CD14-positive monocyte (primary cell): ENCODE measurements around the gene SSR2. TPM values are rescaled to one million over a fixed set of nuclear protein-coding genes. Genes with fewer than 3 reads are reported as not detected.
A peak's percentile ranks its signal among the peaks of the same experiment; 100 is the strongest.

Experiments
- DNase-seq, 3 donors: peaks; one replicate each; pipeline ENCODE4 v3.0.0-alpha.2; 2011 to 2022
- H2AFZ ChIP-seq: 2 replicates; pipeline ENCODE4 v1.6.0; 2012; ENCODE audit warnings: mild to moderate bottlenecking, low read depth, low read length, inconsistent platforms; ENCODE audit not compliant: insufficient read depth, poor library complexity, severe bottlenecking
- H3K27ac ChIP-seq, 2 donors: 1 replicate in 1 of 2; 2 replicates in 1 of 2; pipeline ENCODE4 v1.5.1; 2012 to 2013; ENCODE audit warnings: low read length in 2 of 2, control low read depth in 1 of 2, inconsistent platforms in 1 of 2, low read depth in 1 of 2, mild to moderate bottlenecking in 1 of 2
- H3K27me3 ChIP-seq, 2 donors: one replicate each; pipeline versions ENCODE4 v1.6.0 to v1.6.1; 2011 to 2013; ENCODE audit warnings: low read length in 2 of 2; ENCODE audit not compliant: control insufficient read depth in 2 of 2, insufficient read depth in 2 of 2
- H3K36me3 ChIP-seq, 2 donors: replicated peaks in 1 of 2; 1 replicate in 1 of 2; 2 replicates in 1 of 2; pipeline versions ENCODE4 v1.5.1 to v1.6.1; 2012 to 2013; ENCODE audit warnings: low read length in 2 of 2, control low read depth in 1 of 2, inconsistent platforms in 1 of 2, mild to moderate bottlenecking in 1 of 2; ENCODE audit not compliant: insufficient read depth in 2 of 2, control insufficient read depth in 1 of 2
- H3K4me1 ChIP-seq, 2 donors: 1 replicate in 1 of 2; 2 replicates in 1 of 2; pipeline versions ENCODE4 v1.5.1 to v1.6.1; 2012 to 2013; ENCODE audit warnings: low read length in 2 of 2, control low read depth in 1 of 2, inconsistent platforms in 1 of 2, mild to moderate bottlenecking in 1 of 2, moderate library complexity in 1 of 2; ENCODE audit not compliant: insufficient read depth in 2 of 2, control insufficient read depth in 1 of 2
- H3K4me2 ChIP-seq: replicated peaks from 2 replicates; pipeline ENCODE3; 2012; ENCODE audit warnings: low read length, moderate library complexity, mild to moderate bottlenecking; ENCODE audit not compliant: poor library complexity, severe bottlenecking; ENCODE audit errors: extremely low read depth
- H3K4me3 ChIP-seq, 3 experiments: fragments of 200-600 bp in 1 of 3; sonication (generic) in 1 of 3; replicated peaks in 1 of 3; 1 replicate in 2 of 3; 2 replicates in 1 of 3; pipeline ENCODE4 v1.5.1; 2011 to 2013; ENCODE audit warnings: low read length in 3 of 3, mild to moderate bottlenecking in 3 of 3, control low read depth in 2 of 3, low read depth in 2 of 3, inconsistent platforms in 1 of 3, moderate library complexity in 1 of 3
- H3K79me2 ChIP-seq: 2 replicates; pipeline ENCODE4 v1.6.0; 2012; ENCODE audit warnings: mild to moderate bottlenecking, control low read depth, inconsistent platforms, low read length, moderate library complexity; ENCODE audit not compliant: insufficient read depth
- H3K9ac ChIP-seq: 2 replicates; pipeline ENCODE4 v1.6.0; 2017; ENCODE audit warnings: low read length, mild to moderate bottlenecking; ENCODE audit not compliant: insufficient read depth, poor library complexity, severe bottlenecking
- H3K9me3 ChIP-seq, 2 donors: replicated peaks in 1 of 2; 1 replicate in 1 of 2; 2 replicates in 1 of 2; pipeline versions ENCODE4 v1.5.1 to v1.6.1; 2012 to 2013; ENCODE audit warnings: low read length in 2 of 2, control low read depth in 1 of 2; ENCODE audit not compliant: control insufficient read depth in 1 of 2, insufficient read depth in 1 of 2
- H4K20me1 ChIP-seq: 2 replicates; pipeline ENCODE4 v1.6.0; 2012; ENCODE audit warnings: mild to moderate bottlenecking, low read length, control low read depth, moderate library complexity; ENCODE audit not compliant: insufficient read depth
- H3K27ac Mint-ChIP-seq, 7 donors: one replicate each; pipeline ENCODE4 v1.8.0; 2020; ENCODE audit warnings: mild to moderate bottlenecking in 7 of 7, mixed read lengths in 7 of 7, moderate library complexity in 6 of 7, inconsistent platforms in 2 of 7
- H3K27me3 Mint-ChIP-seq, 3 donors: one replicate each; pipeline ENCODE4 v1.8.0; 2021 to 2022; ENCODE audit warnings: low read depth in 3 of 3, mild to moderate bottlenecking in 3 of 3, mixed read lengths in 3 of 3, moderate library complexity in 3 of 3, inconsistent platforms in 1 of 3
- H3K36me3 Mint-ChIP-seq, 2 donors: one replicate each; pipeline ENCODE4 v1.8.0; 2020; ENCODE audit warnings: mixed read lengths in 2 of 2, inconsistent platforms in 1 of 2, mild to moderate bottlenecking in 1 of 2
- H3K4me1 Mint-ChIP-seq: one replicate; pipeline ENCODE4 v1.8.0; 2020; ENCODE audit warnings: mild to moderate bottlenecking, mixed read lengths
- H3K4me3 Mint-ChIP-seq, 2 donors: one replicate each; pipeline ENCODE4 v1.8.0; 2020; ENCODE audit warnings: mild to moderate bottlenecking in 2 of 2, mixed read lengths in 2 of 2, moderate library complexity in 1 of 2
- H3K9me3 Mint-ChIP-seq, 7 donors: one replicate each; pipeline ENCODE4 v1.8.0; 2020 to 2022; ENCODE audit warnings: mixed read lengths in 7 of 7, mild to moderate bottlenecking in 6 of 7, moderate library complexity in 6 of 7, inconsistent platforms in 2 of 7
- WGBS: methylation state at CpG from one replicate; pipeline ENCODE4 v1.1.5; 2013; ENCODE audit warnings: missing lambda C conversion rate; ENCODE audit not compliant: insufficient coverage; 5-methylcytosine and 5-hydroxymethylcytosine counted together
- intact Hi-C, 2 donors: fragments of 100-400 bp; cut with micrococcal nuclease; formaldehyde crosslinking; loops; one replicate each; pipeline versions ENCODE4 v1.15.0 to v1.15.1; 2023
- polyA minus RNA-seq: library from RNA; depleted of rRNA, polyadenylated mRNA; stranded (reverse); fragments of >200 nt; gene quantifications from 2 replicates; pipeline ENCODE4 v1.2.3, GENCODE V29; 2012
- polyA plus RNA-seq, 3 donors: library from polyadenylated mRNA; depleted of rRNA in 1 of 3; unstranded in 2 of 3; stranded (reverse) in 1 of 3; fragments of 300-500 nt in 2 of 3; fragments of >200 nt in 1 of 3; fragmentation: Illumina TruSeq in 2 of 3; gene quantifications; 1 replicate in 2 of 3; 2 replicates in 1 of 3; pipeline ENCODE4 v1.2.3, GENCODE V29; 2012 to 2021
- total RNA-seq, 12 experiments: library from RNA in 1 of 12; stranded (reverse) in 1 of 12; fragments of 120-200 nt in 1 of 12; gene quantifications; one replicate each; pipeline ENCODE4 v1.2.4 and lab custom pipeline; 2013 to 2026; ENCODE audit warnings: mixed read lengths in 6 of 12, inconsistent platforms in 1 of 12
- TF ChIP-seq, protein P1 (sequence below): fragments of 200-600 bp; IDR thresholded peaks from one replicate; pipeline ENCODE4 v1.8.0; 2022; ENCODE audit warnings: antibody characterized with exemption, mild to moderate bottlenecking

SSR2 gene
- total RNA-seq (2013), result 305 TPM
- 100 to 1,000 TPM; 374 to 614 (median 414) TPM for polyA plus RNA-seq
- polyA minus RNA-seq, result 194 and 271 TPM in 2 replicates
- total RNA-seq (lab: John Stamatoyannopoulos, UW), result 71.8 to 159 (median 136) reads per million in 11 experiments

DNA sequence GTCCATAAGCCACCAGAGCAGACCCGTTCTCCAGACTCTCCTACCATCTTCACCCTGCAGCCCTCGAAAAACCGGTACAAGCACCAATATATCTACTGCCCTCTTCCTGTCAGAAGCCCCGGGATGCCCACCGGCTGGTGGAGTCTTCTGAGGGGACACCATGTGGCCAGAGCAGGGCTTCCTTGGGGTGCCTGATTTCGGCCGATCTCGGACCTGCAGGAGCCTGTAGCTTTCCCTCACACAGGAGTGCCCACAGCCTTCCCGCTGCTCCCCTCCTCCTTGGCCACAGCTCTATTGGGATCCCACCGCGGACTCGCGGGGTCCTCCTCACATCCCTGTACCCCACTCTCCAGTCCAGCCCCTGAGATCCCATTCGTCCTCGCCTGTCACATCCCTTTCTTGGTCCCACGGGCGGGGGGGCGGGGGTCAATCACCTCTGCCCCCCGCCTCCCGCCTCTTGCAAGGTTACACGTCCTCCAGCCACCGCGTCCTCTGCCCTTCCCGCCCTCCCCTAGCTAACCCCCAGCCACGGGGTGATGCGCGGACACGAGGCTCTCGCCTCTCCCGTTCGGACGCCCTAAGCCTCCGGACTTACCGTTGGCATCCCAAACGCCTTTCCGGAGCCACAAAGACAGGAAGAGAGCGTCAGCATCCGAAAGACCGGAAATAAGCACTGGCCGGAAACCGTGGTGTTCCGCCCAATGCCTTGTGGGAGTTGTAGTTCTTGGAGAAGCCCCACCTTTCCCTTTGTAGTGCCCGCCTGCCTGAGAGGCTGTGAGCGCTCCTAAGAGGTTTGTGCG lies at the start of gene SSR2:
Gene SSR2 (minus strand): TSS at position 659 of the 800 bp plus-strand sequence. CDS start 784 bp downstream, outside the sequence.
- H3K9ac ChIP-seq, result peak within 1 kb of the TSS; percentile 65
- peaks cover 18 to 23% of the 10 kb centered on the region in 2 donors for H3K4me1 ChIP-seq
- H3K27ac ChIP-seq, result peak within 1 kb of the TSS; percentile 45 to 81
- Mint-ChIP-seq H3K36me3 (peaks cover 22 to 41% of the 10 kb centered on the region in 2 donors), H3K4me3 (peak within 1 kb of the TSS; percentile 91 to 94), H3K9me3 (peaks cover 0 to 6% (median 0%) of the 10 kb centered on the region in 7 donors), H3K4me1 (peaks cover 15% of the 10 kb centered on the region), H3K27me3 (peaks cover 9 to 10% (median 10%) of the 10 kb centered on the region in 3 donors), H3K27ac (peak within 1 kb of the TSS; percentile 84 to 97 (median 92))
- H2AFZ ChIP-seq, result peak within 1 kb of the TSS; percentile 74
- intact Hi-C loops, result loop anchor here (2.0 to 5.0 kb wide), 2 partner anchors 34 to 37 kb away; partner anchors contain the start of gene LAMTOR2 (in 1 of the 2)
- H3K27me3 ChIP-seq, result no peaks in the 10 kb centered on the region
- peaks cover 18% of the 10 kb centered on the region for H4K20me1 ChIP-seq
- H3K4me2 ChIP-seq, result peak within 1 kb of the TSS; percentile 95
- DNase-seq, result peak; percentile 80 to 89 (median 87)
- TF ChIP-seq, protein P1, sequence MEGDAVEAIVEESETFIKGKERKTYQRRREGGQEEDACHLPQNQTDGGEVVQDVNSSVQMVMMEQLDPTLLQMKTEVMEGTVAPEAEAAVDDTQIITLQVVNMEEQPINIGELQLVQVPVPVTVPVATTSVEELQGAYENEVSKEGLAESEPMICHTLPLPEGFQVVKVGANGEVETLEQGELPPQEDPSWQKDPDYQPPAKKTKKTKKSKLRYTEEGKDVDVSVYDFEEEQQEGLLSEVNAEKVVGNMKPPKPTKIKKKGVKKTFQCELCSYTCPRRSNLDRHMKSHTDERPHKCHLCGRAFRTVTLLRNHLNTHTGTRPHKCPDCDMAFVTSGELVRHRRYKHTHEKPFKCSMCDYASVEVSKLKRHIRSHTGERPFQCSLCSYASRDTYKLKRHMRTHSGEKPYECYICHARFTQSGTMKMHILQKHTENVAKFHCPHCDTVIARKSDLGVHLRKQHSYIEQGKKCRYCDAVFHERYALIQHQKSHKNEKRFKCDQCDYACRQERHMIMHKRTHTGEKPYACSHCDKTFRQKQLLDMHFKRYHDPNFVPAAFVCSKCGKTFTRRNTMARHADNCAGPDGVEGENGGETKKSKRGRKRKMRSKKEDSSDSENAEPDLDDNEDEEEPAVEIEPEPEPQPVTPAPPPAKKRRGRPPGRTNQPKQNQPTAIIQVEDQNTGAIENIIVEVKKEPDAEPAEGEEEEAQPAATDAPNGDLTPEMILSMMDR, result no peak
- peak within 1 kb of the TSS; percentile 51 to 92 (median 81) for H3K4me3 ChIP-seq
- under 1% methylated on average over 39 of the region's 45 CpGs for WGBS
- peaks cover 44% of the 10 kb centered on the region for H3K79me2 ChIP-seq
- H3K36me3 ChIP-seq, result peaks cover 14 to 33% of the 10 kb centered on the region in 2 donors
- H3K9me3 ChIP-seq, result no peaks in the 10 kb centered on the region

DNA sequence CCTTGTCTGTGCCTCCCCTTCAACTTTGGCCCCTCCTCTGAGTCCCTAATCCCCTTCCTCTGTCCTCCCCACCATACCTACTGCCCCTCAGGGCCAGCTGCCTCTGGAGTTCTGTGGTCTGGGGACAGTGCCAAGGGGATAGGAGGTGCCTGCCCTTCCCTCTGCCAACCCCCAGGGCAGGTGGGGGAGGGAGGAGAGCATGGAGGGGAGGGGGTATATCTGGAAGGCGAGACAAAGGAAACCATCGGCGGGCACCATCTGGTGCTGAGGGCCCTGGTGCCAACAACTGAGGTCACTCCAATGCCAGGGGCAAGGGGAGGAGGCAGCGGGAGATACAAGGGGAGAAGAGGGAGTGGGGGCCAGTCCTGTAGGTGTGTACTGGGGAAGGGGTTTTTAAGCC lies 49.8 kb upstream of the SSR2 start:
- no peaks in the 10 kb centered on the region for H4K20me1 ChIP-seq
- H3K9me3 ChIP-seq, result no peaks in the 10 kb centered on the region
- no peak overlapping the region for H2AFZ ChIP-seq
- H3K27ac ChIP-seq, result no peak overlapping the region
- peaks cover 5% of the 10 kb centered on the region in 2 donors for H3K4me1 ChIP-seq
- intact Hi-C loops, result loop anchor here in 1 of 2 donors (10.0 kb wide), 1 partner anchor 244 kb away; no protein-coding TSS in a partner anchor
- Mint-ChIP-seq H3K4me3 (no peak overlapping the region), H3K4me1 (peaks cover 10% of the 10 kb centered on the region), H3K36me3 (no peaks in the 10 kb centered on the region), H3K27me3 (peaks cover 21 to 27% (median 26%) of the 10 kb centered on the region in 3 donors), H3K9me3 (peaks cover 0 to 1% (median 0%) of the 10 kb centered on the region in 7 donors), H3K27ac (peak overlapping the region in 1 of 7 donors; percentile 53)
- H3K27me3 ChIP-seq, result peaks cover 4 to 11% of the 10 kb centered on the region in 2 donors
- H3K36me3 ChIP-seq, result no peaks in the 10 kb centered on the region
- H3K9ac ChIP-seq, result no peak overlapping the region
- no peak for DNase-seq
- no peak overlapping the region for H3K4me3 ChIP-seq
- TF ChIP-seq, protein P1, result no peak
- H3K79me2 ChIP-seq, result no peaks in the 10 kb centered on the region
- no peak overlapping the region for H3K4me2 ChIP-seq
- WGBS, result 56% methylated on average over 4 of the region's 4 CpGs
